OCI-LY7 (cell line): ENCODE measurements around the gene EIF4B. TPM values are rescaled to one million over a fixed set of nuclear protein-coding genes. Genes with fewer than 3 reads are reported as not detected.
"Not testable (repeated sequence)": the region's sequence is repeated elsewhere in the genome, so short reads cannot be mapped to it uniquely, and the experiment has no call there.

Source experiments
- BruUV-seq: library from RNA; stranded (reverse); fragments of 400-500 nt; replicated peaks from 2 replicates; lab custom pipeline; 2021; lab: Mats Ljungman, UMichigan
- CTCF ChIA-PET: fragments of 300-600 bp; sonication (Branson Sonifier 250); formaldehyde crosslinking; loops from one replicate; lab custom pipeline; 2022; ENCODE audit warnings: antibody characterized with exemption; ENCODE audit not compliant: unreplicated experiment; lab: Charles Lee
- POLR2A ChIA-PET: fragments of 300-600 bp; sonication (Branson Sonifier 250); formaldehyde crosslinking; loops from one replicate; lab custom pipeline; 2022; ENCODE audit warnings: antibody characterized with exemption; lab: Charles Lee
- DNase-seq: peaks from one replicate; pipeline ENCODE4 v3.0.0-alpha.2; 2015; ENCODE audit warnings: low spot score
- H2AFZ ChIP-seq: fragments of 200-600 bp; sonication (generic), shearing (Covaris generic); 2 replicates; pipeline ENCODE4 v1.6.1; 2014; ENCODE audit warnings: mild to moderate bottlenecking, antibody characterized with exemption, low read length, moderate library complexity
- H3K27ac ChIP-seq: fragments of 200-600 bp; sonication (generic); 2 replicates; pipeline ENCODE4 v1.5.1; 2014; ENCODE audit warnings: mixed run types, low read depth, mild to moderate bottlenecking, moderate library complexity, low read length, inconsistent platforms; ENCODE audit not compliant: poor library complexity, severe bottlenecking
- H3K36me3 ChIP-seq: fragments of 200-600 bp; sonication (generic); 2 replicates; pipeline ENCODE4 v1.6.1; 2014; ENCODE audit warnings: mild to moderate bottlenecking, antibody characterized with exemption, low read length, moderate library complexity, mixed read lengths; ENCODE audit not compliant: insufficient read depth
- H3K4me1 ChIP-seq: fragments of 200-600 bp; sonication (generic); 2 replicates; pipeline ENCODE4 v1.5.1; 2014; ENCODE audit warnings: mild to moderate bottlenecking, low read length; ENCODE audit not compliant: insufficient read depth, poor library complexity, severe bottlenecking
- H3K4me2 ChIP-seq: fragments of 200-600 bp; sonication (generic); 2 replicates; pipeline ENCODE4 v1.6.1; 2014; ENCODE audit warnings: mild to moderate bottlenecking, low read length
- H3K4me3 ChIP-seq: fragments of 200-600 bp; sonication (generic); 2 replicates; pipeline ENCODE4 v1.5.1; 2014; ENCODE audit warnings: mild to moderate bottlenecking, low read depth, low read length; ENCODE audit not compliant: poor library complexity, severe bottlenecking
- H3K79me2 ChIP-seq: fragments of 200-600 bp; sonication (generic); 2 replicates; pipeline ENCODE4 v1.6.1; 2016; ENCODE audit warnings: low read depth, mild to moderate bottlenecking, low read length, moderate library complexity, mixed read lengths; ENCODE audit not compliant: insufficient read depth
- H3K9me2 ChIP-seq: fragments of 200-600 bp; sonication (generic); 2 replicates; pipeline ENCODE4 v1.6.1; 2016; ENCODE audit warnings: mild to moderate bottlenecking, low read length, mixed read lengths; ENCODE audit not compliant: insufficient read depth
- H3K9me3 ChIP-seq: fragments of 200-600 bp; sonication (generic); 2 replicates; pipeline ENCODE4 v1.6.1; 2014; ENCODE audit warnings: mild to moderate bottlenecking, mixed run types, low read length, mixed read lengths
- H4K20me1 ChIP-seq: fragments of 200-600 bp; sonication (generic); 2 replicates; pipeline ENCODE4 v1.6.1; 2014; ENCODE audit warnings: mild to moderate bottlenecking, antibody characterized with exemption, low read length, moderate library complexity, mixed read lengths; ENCODE audit not compliant: insufficient read depth
- CTCF ChIP-seq: fragments of 200-600 bp; sonication (generic); conservative IDR thresholded peaks from 2 replicates; pipeline ENCODE4 v1.5.1; 2014; ENCODE audit warnings: mild to moderate bottlenecking, antibody characterized with exemption, low read length, moderate library complexity, mixed read lengths
- EZH2phosphoT487 ChIP-seq: fragments of 200-600 bp; sonication (generic); IDR thresholded peaks from 2 replicates; pipeline ENCODE4 v1.6.1; 2018; ENCODE audit warnings: low read depth, borderline replicate concordance, mild to moderate bottlenecking, mixed run types, antibody characterized with exemption, low read length, moderate library complexity, mixed read lengths
- intact Hi-C: fragments of 100-400 bp; cut with micrococcal nuclease; formaldehyde crosslinking; loops from one replicate; pipeline ENCODE4 v1.10.0; 2022; ENCODE audit not compliant: unreplicated experiment
- total RNA-seq, 2 experiments: library from RNA; depleted of rRNA in 1 of 2; stranded (reverse); fragments of >200 nt in 1 of 2; shearing (Covaris generic) in 1 of 2; gene quantifications; 2 replicates each; pipeline ENCODE4 v1.2.3, GENCODE V29; 2014 to 2022

EIF4B gene
- total RNA-seq, 2 experiments from 2014 or later, result 645 to 745 TPM

DNA sequence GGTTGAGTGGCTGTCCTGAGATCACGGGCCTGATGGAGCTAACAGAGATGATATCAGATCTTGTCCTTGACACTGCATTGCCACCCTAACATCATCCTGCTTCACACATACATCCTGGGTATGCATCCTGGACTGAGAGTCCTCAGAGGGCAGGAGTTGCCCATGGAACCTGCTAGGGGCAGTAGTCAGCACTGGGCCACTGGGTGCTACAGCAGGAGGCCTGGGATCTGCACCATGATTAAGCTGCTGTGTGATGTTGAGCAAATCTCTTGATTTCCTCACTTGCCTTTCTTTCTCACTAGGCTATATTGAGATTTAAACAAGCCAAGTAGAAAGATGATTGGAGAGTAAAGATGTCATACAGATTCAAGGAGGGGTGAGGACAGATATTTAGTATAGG is 22.1 kb upstream of the EIF4B start:
- ChIA-PET POLR2A (no interaction called here), CTCF (no interaction called here)
- H3K4me3 ChIP-seq, result no peak overlapping the region
- no peaks in the 10 kb centered on the region for H3K36me3 ChIP-seq
- no peaks in the 10 kb centered on the region for H3K79me2 ChIP-seq
- no peak overlapping the region for H2AFZ ChIP-seq
- H3K9me3 ChIP-seq, result no peaks in the 10 kb centered on the region
- no peaks in the 10 kb centered on the region for H3K9me2 ChIP-seq
- H3K4me2 ChIP-seq, result no peak overlapping the region
- no peaks in the 10 kb centered on the region for H4K20me1 ChIP-seq
- no peak for DNase-seq
- H3K27ac ChIP-seq, result no peak overlapping the region
- intact Hi-C loops, result no loop called here
- BruUV-seq, result no TSS peak
- no peaks in the 10 kb centered on the region for H3K4me1 ChIP-seq
- TF ChIP-seq EZH2phosphoT487 (no peak), CTCF (no peak)

DNA sequence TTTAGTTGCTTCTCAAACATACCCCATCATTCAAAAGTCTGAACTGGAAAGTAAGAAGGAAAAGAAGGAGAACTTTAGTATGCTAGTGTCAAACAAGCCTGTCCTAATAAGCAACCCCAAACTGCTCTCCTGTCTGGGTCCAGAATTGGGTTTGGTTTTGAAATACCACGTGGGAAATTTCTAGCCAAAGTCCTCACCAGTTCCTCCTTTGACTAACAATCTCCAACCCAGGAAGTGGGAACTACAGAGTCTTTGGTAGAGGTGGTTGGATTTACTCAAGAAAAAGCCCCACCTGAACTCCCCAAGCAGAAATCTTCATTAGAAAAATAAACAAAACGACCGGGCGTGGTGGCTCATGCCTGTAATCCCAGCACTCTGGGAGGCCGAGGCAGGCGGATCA is 17.4 kb upstream of the EIF4B start:
- intact Hi-C loops, result no loop called here
- no peaks in the 10 kb centered on the region for H3K9me3 ChIP-seq
- no peak for DNase-seq
- ChIA-PET POLR2A (interaction anchor here (0.6 kb wide), 1 partner anchor 12 kb away, joined by 3 read pairs; no protein-coding TSS in a partner anchor), CTCF (no interaction called here)
- no peak overlapping the region for H3K4me2 ChIP-seq
- no peak overlapping the region for H3K4me3 ChIP-seq
- no peak overlapping the region for H2AFZ ChIP-seq
- TF ChIP-seq CTCF (no peak), EZH2phosphoT487 (no peak)
- BruUV-seq, result no TSS peak
- H3K4me1 ChIP-seq, result no peaks in the 10 kb centered on the region
- no peaks in the 10 kb centered on the region for H3K9me2 ChIP-seq
- no peaks in the 10 kb centered on the region for H4K20me1 ChIP-seq
- H3K79me2 ChIP-seq, result no peaks in the 10 kb centered on the region
- no peaks in the 10 kb centered on the region for H3K36me3 ChIP-seq
- H3K27ac ChIP-seq, result no peak overlapping the region

DNA sequence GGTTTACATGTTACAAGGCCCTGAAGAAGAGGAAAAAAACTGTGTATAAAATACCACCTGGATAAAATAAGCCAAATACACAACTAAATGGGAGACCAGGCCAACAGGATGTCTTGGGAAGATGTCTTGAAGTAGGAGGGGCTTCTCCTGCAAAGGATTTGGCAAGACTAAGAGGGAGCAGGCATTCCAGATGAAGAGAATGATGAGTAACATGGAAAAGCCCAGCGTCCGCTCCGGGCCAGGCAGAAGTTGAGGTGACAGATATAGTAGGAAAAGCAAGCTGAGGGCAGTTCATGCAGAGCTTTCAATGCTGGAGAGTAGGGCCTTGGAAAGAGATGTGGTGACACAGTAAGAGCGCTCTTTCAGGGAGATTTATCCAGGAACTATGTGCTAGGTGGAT is 16.1 kb upstream of the EIF4B start:
- no peak for DNase-seq
- CTCF ChIA-PET, result no interaction called here
- no peaks in the 10 kb centered on the region for H4K20me1 ChIP-seq
- no peak for TF ChIP-seq EZH2phosphoT487
- TF ChIP-seq CTCF, result no peak
- intact Hi-C loops, result no loop called here
- no peaks in the 10 kb centered on the region for H3K36me3 ChIP-seq
- no peak overlapping the region for H3K27ac ChIP-seq
- H3K9me3 ChIP-seq, result no peaks in the 10 kb centered on the region
- POLR2A ChIA-PET, result no interaction called here
- H2AFZ ChIP-seq, result no peak overlapping the region
- no peak overlapping the region for H3K4me3 ChIP-seq
- no TSS peak for BruUV-seq
- H3K9me2 ChIP-seq, result no peaks in the 10 kb centered on the region
- H3K4me1 ChIP-seq, result no peaks in the 10 kb centered on the region
- no peak overlapping the region for H3K4me2 ChIP-seq
- no peaks in the 10 kb centered on the region for H3K79me2 ChIP-seq

DNA sequence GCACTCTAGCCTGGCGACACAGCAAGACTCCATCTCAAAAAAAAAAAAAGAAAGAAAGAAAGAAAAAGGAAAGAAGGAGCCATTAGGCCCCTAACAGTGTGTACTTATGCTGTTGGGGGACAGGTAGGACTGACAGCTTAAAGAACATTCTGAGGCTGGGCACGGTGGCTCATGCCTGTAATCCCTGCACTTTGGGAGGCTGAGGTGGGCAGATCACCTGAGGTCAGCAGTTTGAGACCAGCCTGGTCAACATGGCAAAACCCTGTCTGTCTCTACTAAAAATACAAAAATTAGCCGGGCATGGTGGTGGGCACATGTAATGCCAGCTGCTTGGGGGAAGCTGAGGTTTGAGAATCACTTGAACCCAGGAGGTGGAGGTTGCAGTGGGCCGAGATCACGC is 14.0 kb upstream of the EIF4B start:
- H3K4me1 ChIP-seq, intact Hi-C loops, H3K9me3 ChIP-seq, DNase-seq, H3K36me3 ChIP-seq, H3K4me3 ChIP-seq, BruUV-seq, H3K9me2 ChIP-seq, H3K4me2 ChIP-seq, H3K27ac ChIP-seq, H2AFZ ChIP-seq, H3K79me2 ChIP-seq, H4K20me1 ChIP-seq: not testable (repeated sequence)
- CTCF ChIA-PET, result interaction anchor here (0.6 to 0.7 kb wide), 3 partner anchors 13 to 825 kb away, joined by 3 read pairs; no protein-coding TSS in a partner anchor
- POLR2A ChIA-PET, result interaction anchor here (0.6 to 1.9 kb wide), 3 partner anchors 13 to 628 kb away, joined by 3 to 9 read pairs (median 5); no protein-coding TSS in a partner anchor
